GM23338 (cell line): ENCODE results near the gene STAM. TPM values are rescaled to one million over a fixed set of nuclear protein-coding genes. Genes with fewer than 3 reads are reported as not detected.

Source experiments
- ATAC-seq: fragments of 200-7000 bp; cut with Tn5 transposase; 3 replicates; pipeline ENCODE4 v1.9.1; 2020
- DNase-seq: peaks from one replicate; pipeline ENCODE4 v3.0.0-alpha.2; 2015; ENCODE audit warnings: low spot score
- H2AFZ ChIP-seq: fragments of 200-600 bp; sonication (generic); 2 replicates; pipeline ENCODE4 v1.8.0; 2016; ENCODE audit warnings: antibody characterized with exemption, mild to moderate bottlenecking, moderate library complexity
- H3F3A ChIP-seq: fragments of 200-600 bp; sonication (generic); replicated peaks from 2 replicates; pipeline ENCODE4 v1.8.0; 2017; ENCODE audit warnings: antibody characterized with exemption, mixed run types, low read depth
- H3K27ac ChIP-seq: fragments of 200-600 bp; sonication (generic); 2 replicates; pipeline ENCODE4 v1.6.1; 2016; ENCODE audit warnings: low read depth
- H3K27me3 ChIP-seq: fragments of 200-600 bp; sonication (generic); 2 replicates; pipeline ENCODE4 v1.8.0; 2016; ENCODE audit warnings: mild to moderate bottlenecking, mixed run types, moderate library complexity; ENCODE audit not compliant: insufficient read depth
- H3K36me3 ChIP-seq: fragments of 200-600 bp; sonication (generic); 2 replicates; pipeline ENCODE4 v1.8.0; 2016; ENCODE audit warnings: mild to moderate bottlenecking; ENCODE audit not compliant: insufficient read depth
- H3K4me1 ChIP-seq: fragments of 200-600 bp; sonication (generic); 2 replicates; pipeline ENCODE4 v1.8.0; 2016; ENCODE audit warnings: mild to moderate bottlenecking, moderate library complexity; ENCODE audit not compliant: insufficient read depth
- H3K4me2 ChIP-seq: fragments of 200-600 bp; sonication (generic); 2 replicates; pipeline ENCODE4 v1.7.1; 2017; ENCODE audit warnings: mixed run types
- H3K4me3 ChIP-seq: fragments of 200-600 bp; sonication (generic); 2 replicates; pipeline ENCODE4 v1.6.1; 2016; ENCODE audit warnings: mixed run types
- H3K79me2 ChIP-seq: fragments of 200-600 bp; sonication (generic); replicated peaks from 2 replicates; pipeline ENCODE4 v1.8.0; 2017; ENCODE audit warnings: mild to moderate bottlenecking; ENCODE audit not compliant: insufficient read depth
- H3K9me2 ChIP-seq: fragments of 200-600 bp; sonication (generic); 2 replicates; pipeline ENCODE4 v1.8.0; 2017; ENCODE audit not compliant: insufficient read depth
- H4K20me1 ChIP-seq: fragments of 200-600 bp; sonication (generic); replicated peaks from 2 replicates; pipeline ENCODE4 v1.8.0; 2017; ENCODE audit warnings: mild to moderate bottlenecking; ENCODE audit not compliant: insufficient read depth
- H3K27ac Mint-ChIP-seq: 2 replicates; pipeline ENCODE4 v1.8.0; 2020; ENCODE audit warnings: inconsistent platforms, mild to moderate bottlenecking, moderate library complexity, mixed read lengths
- H3K27me3 Mint-ChIP-seq: 3 replicates; pipeline ENCODE4 v1.8.0; 2022; ENCODE audit warnings: low read depth, mild to moderate bottlenecking, moderate library complexity, mixed read lengths, inconsistent platforms; ENCODE audit not compliant: insufficient read depth, poor library complexity
- H3K36me3 Mint-ChIP-seq: 3 replicates; pipeline ENCODE4 v1.8.0; 2021; ENCODE audit warnings: low read depth, mild to moderate bottlenecking, inconsistent platforms, moderate library complexity, mixed read lengths
- H3K4me1 Mint-ChIP-seq: 3 replicates; pipeline ENCODE4 v1.8.0; 2020; ENCODE audit warnings: mild to moderate bottlenecking, inconsistent platforms, mixed read lengths
- H3K4me3 Mint-ChIP-seq: 3 replicates; pipeline ENCODE4 v1.8.0; 2021; ENCODE audit warnings: moderate library complexity, mild to moderate bottlenecking, inconsistent platforms, mixed read lengths
- H3K9me3 Mint-ChIP-seq: 3 replicates; pipeline ENCODE4 v1.8.0; 2020; ENCODE audit warnings: moderate library complexity, mild to moderate bottlenecking, inconsistent platforms, mixed read lengths
- CREB1 ChIP-seq: fragments of 250-450 bp; sonication (Bioruptor Pico); IDR thresholded peaks from 2 replicates; pipeline ENCODE4 v1.5.0; 2020; ENCODE audit warnings: low read depth, mild to moderate bottlenecking, moderate library complexity
- EZH2 ChIP-seq: fragments of 200-600 bp; sonication (generic); IDR thresholded peaks from one replicate; pipeline ENCODE4 v1.8.0; 2017; ENCODE audit warnings: antibody characterized with exemption, mild to moderate bottlenecking, low read depth; ENCODE audit not compliant: unreplicated experiment
- EZH2phosphoT487 ChIP-seq: fragments of 200-600 bp; sonication (generic); IDR thresholded peaks from one replicate; pipeline ENCODE4 v1.8.1; 2018; ENCODE audit warnings: antibody characterized with exemption; ENCODE audit not compliant: unreplicated experiment
- JUNB ChIP-seq: IDR thresholded peaks from one replicate; pipeline ENCODE4 v1.6.1; 2016; ENCODE audit warnings: antibody characterized with exemption; ENCODE audit not compliant: unreplicated experiment
- NANOG ChIP-seq: IDR thresholded peaks from 2 replicates; pipeline ENCODE4 v1.6.1; 2016; ENCODE audit warnings: antibody characterized with exemption, borderline replicate concordance
- POLR2AphosphoS5 ChIP-seq: IDR thresholded peaks from 2 replicates; pipeline ENCODE4 v1.6.1; 2016; ENCODE audit warnings: antibody characterized with exemption, low read depth
- STAT1 ChIP-seq: IDR thresholded peaks from one replicate; pipeline ENCODE4 v1.6.1; 2016; ENCODE audit warnings: antibody characterized with exemption; ENCODE audit not compliant: unreplicated experiment
- ZNF114 ChIP-seq: fragments of 250-450 bp; sonication (Bioruptor Pico); IDR thresholded peaks from 2 replicates; pipeline ENCODE4 v1.5.0; 2020; ENCODE audit warnings: mild to moderate bottlenecking, moderate library complexity
- ZNF331 ChIP-seq: fragments of 250-450 bp; sonication (Bioruptor Pico); IDR thresholded peaks from 2 replicates; pipeline ENCODE4 v1.5.0; 2020; ENCODE audit warnings: low read depth, mild to moderate bottlenecking, moderate library complexity
- polyA plus RNA-seq: library from polyadenylated mRNA; unstranded; fragments of >200 nt; fragmentation: Nextera tagmentation; extraction: Ambion mirVana; gene quantifications from 2 replicates; pipeline ENCODE4 v1.2.1, GENCODE V29; 2016
- total RNA-seq: library from RNA; depleted of rRNA; stranded (reverse); fragments of >200 nt; shearing (Covaris generic); gene quantifications from 2 replicates; pipeline ENCODE4 v1.2.3, GENCODE V29; 2014
- TF ChIP-seq, protein P1 (sequence below): IDR thresholded peaks from 2 replicates; pipeline ENCODE4 v1.6.1; 2016; ENCODE audit warnings: antibody characterized with exemption
- TF ChIP-seq, protein P2 (sequence below), 2 experiments: fragments of 200-600 bp in 1 of 2; sonication (generic) in 1 of 2; conservative IDR thresholded peaks; 2 replicates each; pipeline versions ENCODE4 v1.5.1 to v1.6.1; 2016 to 2017; ENCODE audit warnings: antibody characterized with exemption in 2 of 2, low read depth in 2 of 2, mild to moderate bottlenecking in 2 of 2, moderate library complexity in 1 of 2
- TF ChIP-seq, protein P3 (sequence below): IDR thresholded peaks from one replicate; pipeline ENCODE4 v1.6.1; 2018; ENCODE audit warnings: antibody characterized with exemption; ENCODE audit not compliant: unreplicated experiment

The STAM gene
- total and polyA plus RNA-seq, 2 experiments from 2014 or later: 28.8 to 40.5 TPM

DNA sequence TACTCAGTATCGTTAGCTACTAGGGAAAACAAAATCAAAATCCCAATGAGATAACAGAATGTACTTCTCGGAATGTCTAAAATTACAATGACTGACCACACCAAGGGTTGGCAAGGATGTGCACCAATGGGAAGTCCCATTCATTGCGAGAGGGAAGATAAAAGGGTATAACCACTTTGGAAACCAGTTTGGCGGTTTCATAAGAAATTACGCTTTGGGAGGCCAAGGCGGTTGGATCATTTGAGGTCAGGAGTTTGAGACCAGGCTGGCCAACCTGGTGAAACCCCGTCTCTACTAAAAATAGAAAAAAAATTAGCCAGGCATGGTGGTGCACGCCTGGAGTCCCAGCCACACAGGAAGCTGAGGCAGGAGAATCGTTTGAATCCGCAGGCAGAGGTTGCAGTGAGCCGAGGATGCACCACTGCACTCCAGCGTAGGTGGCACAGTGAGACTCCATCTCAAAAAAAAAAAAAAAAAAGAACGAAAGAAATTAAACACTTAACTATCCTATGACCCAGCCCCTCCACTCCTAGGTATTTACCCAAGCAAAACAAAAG is 34.4 kb upstream of the STAM start:
- Histone ChIP-seq H3K4me1 (peaks cover 3% of the 10 kb centered on the region; the same call in 1 of the 2 replicates), H3K27ac (no peak overlapping the region), H3K4me2 (no peak overlapping the region), H3K79me2 (peaks cover 22% of the 10 kb centered on the region), H2AFZ (no peak overlapping the region), H3F3A (no peaks in the 10 kb centered on the region), H3K9me2 (no peaks in the 10 kb centered on the region), H3K4me3 (no peak overlapping the region), H4K20me1 (no peaks in the 10 kb centered on the region), H3K27me3 (no peaks in the 10 kb centered on the region), H3K36me3 (no peaks in the 10 kb centered on the region)
- ATAC-seq: no peak
- H3K9me3 Mint-ChIP-seq: no peaks in the 10 kb centered on the region; the same call in 2 of the 3 replicates
- H3K27me3 Mint-ChIP-seq: peaks cover 2% of the 10 kb centered on the region
- no peak for DNase-seq
- H3K4me1 Mint-ChIP-seq: no peaks in the 10 kb centered on the region; the same call in 2 of the 3 replicates
- H3K27ac Mint-ChIP-seq: no peak overlapping the region
- H3K36me3 Mint-ChIP-seq: peaks cover 2% of the 10 kb centered on the region; the same call in 1 of the 3 replicates
- no peak for TF ChIP-seq JUNB
- TF ChIP-seq POLR2AphosphoS5: no peak
- TF ChIP-seq, protein P1, sequence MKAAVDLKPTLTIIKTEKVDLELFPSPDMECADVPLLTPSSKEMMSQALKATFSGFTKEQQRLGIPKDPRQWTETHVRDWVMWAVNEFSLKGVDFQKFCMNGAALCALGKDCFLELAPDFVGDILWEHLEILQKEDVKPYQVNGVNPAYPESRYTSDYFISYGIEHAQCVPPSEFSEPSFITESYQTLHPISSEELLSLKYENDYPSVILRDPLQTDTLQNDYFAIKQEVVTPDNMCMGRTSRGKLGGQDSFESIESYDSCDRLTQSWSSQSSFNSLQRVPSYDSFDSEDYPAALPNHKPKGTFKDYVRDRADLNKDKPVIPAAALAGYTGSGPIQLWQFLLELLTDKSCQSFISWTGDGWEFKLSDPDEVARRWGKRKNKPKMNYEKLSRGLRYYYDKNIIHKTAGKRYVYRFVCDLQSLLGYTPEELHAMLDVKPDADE: no peak
- TF ChIP-seq ZNF331: no peak
- TF ChIP-seq, protein P2, sequence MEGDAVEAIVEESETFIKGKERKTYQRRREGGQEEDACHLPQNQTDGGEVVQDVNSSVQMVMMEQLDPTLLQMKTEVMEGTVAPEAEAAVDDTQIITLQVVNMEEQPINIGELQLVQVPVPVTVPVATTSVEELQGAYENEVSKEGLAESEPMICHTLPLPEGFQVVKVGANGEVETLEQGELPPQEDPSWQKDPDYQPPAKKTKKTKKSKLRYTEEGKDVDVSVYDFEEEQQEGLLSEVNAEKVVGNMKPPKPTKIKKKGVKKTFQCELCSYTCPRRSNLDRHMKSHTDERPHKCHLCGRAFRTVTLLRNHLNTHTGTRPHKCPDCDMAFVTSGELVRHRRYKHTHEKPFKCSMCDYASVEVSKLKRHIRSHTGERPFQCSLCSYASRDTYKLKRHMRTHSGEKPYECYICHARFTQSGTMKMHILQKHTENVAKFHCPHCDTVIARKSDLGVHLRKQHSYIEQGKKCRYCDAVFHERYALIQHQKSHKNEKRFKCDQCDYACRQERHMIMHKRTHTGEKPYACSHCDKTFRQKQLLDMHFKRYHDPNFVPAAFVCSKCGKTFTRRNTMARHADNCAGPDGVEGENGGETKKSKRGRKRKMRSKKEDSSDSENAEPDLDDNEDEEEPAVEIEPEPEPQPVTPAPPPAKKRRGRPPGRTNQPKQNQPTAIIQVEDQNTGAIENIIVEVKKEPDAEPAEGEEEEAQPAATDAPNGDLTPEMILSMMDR (conservative IDR thresholded peaks at IDR 0.05; ENCODE audit: low read depth in 2 of 2): no peak
- TF ChIP-seq EZH2phosphoT487: no peak
- no peak for TF ChIP-seq ZNF114
- H3K4me3 Mint-ChIP-seq: no peak overlapping the region

DNA sequence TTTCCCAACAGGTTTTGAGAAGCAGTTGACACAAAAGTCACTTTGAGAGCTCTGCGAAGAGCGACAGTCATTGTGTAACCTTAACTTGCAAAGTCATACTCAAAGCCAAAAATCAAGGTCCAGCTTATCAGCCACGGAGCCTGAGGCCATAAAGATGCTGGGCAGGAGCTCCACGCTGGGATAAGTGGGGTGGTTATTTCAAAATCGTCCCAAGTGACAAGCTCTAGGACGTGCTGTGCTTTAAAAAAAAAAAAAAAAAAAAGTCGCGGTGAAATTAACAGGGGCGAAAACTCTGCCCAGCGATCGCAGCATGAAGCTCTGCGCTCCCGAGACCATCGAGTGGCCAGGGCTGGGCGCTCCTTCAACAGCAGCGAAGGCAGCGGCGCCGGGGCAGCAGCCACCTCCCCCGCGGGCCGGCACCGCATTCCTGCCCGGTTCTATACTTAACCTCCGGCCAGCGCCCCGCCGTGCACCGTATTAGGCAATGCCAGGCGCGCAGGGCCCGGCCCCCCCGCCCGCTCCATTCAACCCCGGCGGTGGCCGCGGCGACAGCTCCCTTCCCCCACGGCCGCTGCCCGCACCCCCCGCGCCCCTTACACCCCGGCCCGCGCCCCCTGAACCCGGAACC is 27.4 kb upstream of the STAM start:
- peak overlapping the region; percentile 88 for H3K27ac ChIP-seq

More for the DNA sequence above, 27.4 kb upstream of the STAM start:
- no peaks in the 10 kb centered on the region; the same call in 2 of the 3 replicates for H3K9me3 Mint-ChIP-seq
- Histone ChIP-seq H3K4me2 (peak overlapping the region; percentile 95), H2AFZ (no peak overlapping the region), H3K27me3 (no peaks in the 10 kb centered on the region; the same call in 1 of the 2 replicates), H3F3A (peaks cover 10% of the 10 kb centered on the region; the same call in 1 of the 2 replicates), H3K9me2 (no peaks in the 10 kb centered on the region), H4K20me1 (no peaks in the 10 kb centered on the region), H3K4me3 (peak overlapping the region; percentile 86), H3K36me3 (peaks cover 6% of the 10 kb centered on the region; the same call in 1 of the 2 replicates), H3K79me2 (peaks cover 28% of the 10 kb centered on the region), H3K4me1 (no peaks in the 10 kb centered on the region)
- DNase-seq (peak; percentile 94), ATAC-seq (peak; percentile 80)
- H3K4me1 Mint-ChIP-seq: peaks cover 6% of the 10 kb centered on the region; the same call in 2 of the 3 replicates
- H3K27me3 Mint-ChIP-seq: peaks cover 8% of the 10 kb centered on the region
- peak overlapping the region; percentile 70 for H3K4me3 Mint-ChIP-seq
- H3K36me3 Mint-ChIP-seq: peaks cover 5% of the 10 kb centered on the region; the same call in 1 of the 3 replicates
- no peak overlapping the region for H3K27ac Mint-ChIP-seq
- TF ChIP-seq CREB1 (CRISPR knock-in tag): no peak
- TF ChIP-seq, protein P2 (conservative IDR thresholded peaks at IDR 0.05; ENCODE audit: low read depth in 2 of 2): no peak
- TF ChIP-seq, protein P3, sequence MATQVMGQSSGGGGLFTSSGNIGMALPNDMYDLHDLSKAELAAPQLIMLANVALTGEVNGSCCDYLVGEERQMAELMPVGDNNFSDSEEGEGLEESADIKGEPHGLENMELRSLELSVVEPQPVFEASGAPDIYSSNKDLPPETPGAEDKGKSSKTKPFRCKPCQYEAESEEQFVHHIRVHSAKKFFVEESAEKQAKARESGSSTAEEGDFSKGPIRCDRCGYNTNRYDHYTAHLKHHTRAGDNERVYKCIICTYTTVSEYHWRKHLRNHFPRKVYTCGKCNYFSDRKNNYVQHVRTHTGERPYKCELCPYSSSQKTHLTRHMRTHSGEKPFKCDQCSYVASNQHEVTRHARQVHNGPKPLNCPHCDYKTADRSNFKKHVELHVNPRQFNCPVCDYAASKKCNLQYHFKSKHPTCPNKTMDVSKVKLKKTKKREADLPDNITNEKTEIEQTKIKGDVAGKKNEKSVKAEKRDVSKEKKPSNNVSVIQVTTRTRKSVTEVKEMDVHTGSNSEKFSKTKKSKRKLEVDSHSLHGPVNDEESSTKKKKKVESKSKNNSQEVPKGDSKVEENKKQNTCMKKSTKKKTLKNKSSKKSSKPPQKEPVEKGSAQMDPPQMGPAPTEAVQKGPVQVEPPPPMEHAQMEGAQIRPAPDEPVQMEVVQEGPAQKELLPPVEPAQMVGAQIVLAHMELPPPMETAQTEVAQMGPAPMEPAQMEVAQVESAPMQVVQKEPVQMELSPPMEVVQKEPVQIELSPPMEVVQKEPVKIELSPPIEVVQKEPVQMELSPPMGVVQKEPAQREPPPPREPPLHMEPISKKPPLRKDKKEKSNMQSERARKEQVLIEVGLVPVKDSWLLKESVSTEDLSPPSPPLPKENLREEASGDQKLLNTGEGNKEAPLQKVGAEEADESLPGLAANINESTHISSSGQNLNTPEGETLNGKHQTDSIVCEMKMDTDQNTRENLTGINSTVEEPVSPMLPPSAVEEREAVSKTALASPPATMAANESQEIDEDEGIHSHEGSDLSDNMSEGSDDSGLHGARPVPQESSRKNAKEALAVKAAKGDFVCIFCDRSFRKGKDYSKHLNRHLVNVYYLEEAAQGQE: no peak
- no peak for TF ChIP-seq EZH2
- TF ChIP-seq, protein P1: no peak
- no peak for TF ChIP-seq EZH2phosphoT487
- no peak for TF ChIP-seq JUNB
- TF ChIP-seq STAT1: no peak
- no peak for TF ChIP-seq NANOG
- no peak for TF ChIP-seq ZNF331
